Measurements from ENCODE around the gene GPSM3. TPM values are rescaled to one million over a fixed set of nuclear protein-coding genes. Genes with fewer than 3 reads are reported as not detected.
"Not testable (repeated sequence)": the region's sequence is repeated elsewhere in the genome, so short reads cannot be mapped to it uniquely, and the experiment has no call there.

Gene GPSM3
- polyA plus RNA-seq, 1 experiment = 4.7 TPM

DNA sequence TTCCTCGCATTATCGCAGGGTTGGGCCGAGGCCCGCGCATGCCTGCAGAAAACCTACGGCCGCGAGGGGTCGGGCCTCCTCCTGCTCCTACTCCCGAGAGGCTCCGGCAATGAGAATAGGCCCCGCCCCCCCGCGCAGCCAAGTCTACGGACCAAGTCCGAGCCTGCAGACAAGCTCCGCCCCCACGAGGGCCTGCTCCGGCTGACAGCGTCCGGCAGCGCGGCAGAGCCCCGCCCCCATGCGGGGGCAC lies 3.1 kb upstream of the GPSM3 start:
- DNase-seq (ENCODE audit: low read depth, low spot score) = peak; percentile 100
- Histone ChIP-seq H3K27ac (ENCODE audit: low read depth, low read length) (no peak overlapping the region), H3K4me3 (ENCODE audit: low read depth, low read length) (peak overlapping the region; percentile 83), H3K9me3 (ENCODE audit: control insufficient read depth, insufficient read depth, low read length) (no peaks in the 10 kb centered on the region; the same call in 1 of the 2 replicates), H3K27me3 (ENCODE audit: control insufficient read depth, insufficient read depth, low read length) (no peaks in the 10 kb centered on the region)
- CTCF ChIA-PET = interaction anchor here (0.6 to 2.1 kb wide), 32 partner anchors 8 to 1933 kb away, joined by 3 to 18 read pairs (median 4); partner anchors contain the start of genes AGPAT1, ATF6B, ATP6V1G2 and EGFL8
- peak; percentile 56 for TF ChIP-seq CTCF (IDR thresholded peaks at IDR 0.05; ENCODE audit: low read depth, low read length)
- POLR2A ChIA-PET = interaction anchor here (0.7 to 2.0 kb wide), 7 partner anchors 19 to 1122 kb away, joined by 3 to 30 read pairs (median 11); partner anchors contain the start of genes ATF6B, FKBPL and ZBTB22

GRCh38 chr6:32194825-32195651 lies 2.6 kb upstream of the GPSM3 start:
- peak; percentile 65 for TF ChIP-seq CTCF (IDR thresholded peaks at IDR 0.05; ENCODE audit: low read depth, low read length)
- H3K27me3 ChIP-seq (ENCODE audit: control insufficient read depth, insufficient read depth, low read length) = no peaks in the 10 kb centered on the region
- no peak for DNase-seq (ENCODE audit: low read depth, low spot score)
- peak overlapping the region; percentile 60 for H3K4me3 ChIP-seq (ENCODE audit: low read depth, low read length)
- CTCF ChIA-PET = interaction anchor here (0.5 to 2.1 kb wide), 31 partner anchors 9 to 1018 kb away, joined by 3 to 18 read pairs (median 4); partner anchors contain the start of genes AGPAT1, ATF6B, ATP6V1G2 and EGFL8
- POLR2A ChIA-PET = interaction anchor here (0.5 to 2.0 kb wide), 8 partner anchors 18 to 1123 kb away, joined by 3 to 30 read pairs (median 8); partner anchors contain the start of genes ATF6B, FKBPL and ZBTB22
- H3K27ac ChIP-seq (ENCODE audit: low read depth, low read length) = peak overlapping the region; percentile 84
- H3K9me3 ChIP-seq (ENCODE audit: control insufficient read depth, insufficient read depth, low read length) = no peaks in the 10 kb centered on the region; the same call in 1 of the 2 replicates

GRCh38 chr6:32194388-32194787 lies 1.9 kb upstream of the GPSM3 start:
- Histone ChIP-seq H3K4me3 (ENCODE audit: low read depth, low read length) (no peak overlapping the region), H3K27me3 (ENCODE audit: control insufficient read depth, insufficient read depth, low read length) (no peaks in the 10 kb centered on the region), H3K9me3 (ENCODE audit: control insufficient read depth, insufficient read depth, low read length) (peaks cover 1% of the 10 kb centered on the region; the same call in 1 of the 2 replicates), H3K27ac (ENCODE audit: low read depth, low read length) (no peak overlapping the region)
- TF ChIP-seq CTCF (IDR thresholded peaks at IDR 0.05; ENCODE audit: low read depth, low read length) = no peak
- CTCF ChIA-PET = interaction anchor here (1.2 to 2.0 kb wide), 4 partner anchors 15 to 75 kb away, joined by 3 to 13 read pairs (median 8); partner anchors contain the start of genes ATF6B and PRRT1
- DNase-seq (ENCODE audit: low read depth, low spot score) = no peak
- POLR2A ChIA-PET = interaction anchor here (1.8 kb wide), 1 partner anchor 777 kb away, joined by 30 read pairs; no protein-coding TSS in a partner anchor

- CTCF ChIA-PET; H3K27me3 ChIP-seq (ENCODE audit: control insufficient read depth, insufficient read depth, low read length); H3K9me3 ChIP-seq (ENCODE audit: control insufficient read depth, insufficient read depth, low read length); DNase-seq (ENCODE audit: low read depth, low spot score); H3K4me3 ChIP-seq (ENCODE audit: low read depth, low read length); H3K27ac ChIP-seq (ENCODE audit: low read depth, low read length): not testable (repeated sequence)
- POLR2A ChIA-PET = interaction anchor here (1.0 kb wide), 1 partner anchor 17 kb away, joined by 3 read pairs; the partner anchor contains the start of gene AGPAT1
Observed at GRCh38 chr6:32193096-32193495, 653 bp upstream of the GPSM3 start.

DNA sequence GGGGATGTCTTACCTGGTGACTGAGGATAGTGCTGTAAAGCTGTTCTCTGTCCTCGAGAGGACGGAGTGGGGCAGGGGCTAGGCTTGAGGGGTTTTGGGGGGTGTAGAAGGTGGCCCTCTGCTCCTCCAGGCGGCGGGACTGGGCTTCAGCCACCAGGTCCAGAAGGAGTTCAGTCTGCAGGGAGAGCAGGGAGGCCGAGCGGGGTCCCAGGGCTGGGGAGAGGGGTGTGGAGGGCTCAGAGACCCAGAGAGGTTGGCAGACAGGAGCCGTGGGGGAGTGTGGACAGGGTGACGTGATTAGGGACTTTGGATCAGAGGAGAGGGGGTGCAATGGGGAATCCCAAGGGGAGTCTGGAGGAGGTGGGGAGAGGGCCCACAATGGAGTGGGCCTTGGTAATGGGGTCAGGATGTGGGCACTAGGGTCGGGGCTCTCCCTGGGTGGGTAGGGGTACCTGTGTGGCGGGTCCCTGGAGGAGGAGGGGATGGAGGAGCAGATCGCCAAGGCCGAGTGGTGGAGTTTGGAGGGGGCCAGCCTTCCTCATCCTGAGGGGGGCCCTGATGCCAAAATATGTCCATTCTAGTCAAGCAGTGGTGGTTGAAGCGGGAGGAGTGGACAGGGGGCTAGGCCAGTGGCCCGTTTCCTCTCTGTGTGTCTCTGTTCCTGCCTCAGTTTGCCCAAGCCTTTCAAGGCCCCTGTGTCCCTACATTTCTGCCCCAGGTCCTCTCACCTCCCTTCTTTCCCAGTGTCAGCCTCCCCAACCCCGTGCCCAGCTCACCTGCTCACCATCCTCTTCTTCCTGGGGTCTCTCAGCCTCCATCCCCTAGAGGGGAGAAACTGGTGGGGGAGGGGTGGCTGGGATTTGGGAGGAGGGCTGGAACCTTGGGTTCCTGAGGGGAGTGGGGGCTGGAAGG lies 491 bp downstream of the GPSM3 start:
- POLR2A ChIA-PET = no interaction called here
- no peak for DNase-seq (ENCODE audit: low read depth, low spot score)
- H3K4me3 ChIP-seq (ENCODE audit: low read depth, low read length) = 0 out of 2 replicates have a peak overlapping the region, but pooled peaks have one; percentile 10
- no peak for TF ChIP-seq CTCF (IDR thresholded peaks at IDR 0.05; ENCODE audit: low read depth, low read length)
- no peaks in the 10 kb centered on the region for H3K27me3 ChIP-seq (ENCODE audit: control insufficient read depth, insufficient read depth, low read length)
- H3K9me3 ChIP-seq (ENCODE audit: control insufficient read depth, insufficient read depth, low read length) = peaks cover 4% of the 10 kb centered on the region; the same call in 1 of the 2 replicates
- CTCF ChIA-PET = interaction anchor here (1.6 kb wide), 1 partner anchor 14 kb away, joined by 4 read pairs; no protein-coding TSS in a partner anchor
- no peak overlapping the region for H3K27ac ChIP-seq (ENCODE audit: low read depth, low read length)

All from AG04450 (cell line).